ENCODE data around the gene KRT3. TPM values are rescaled to one million over a fixed set of nuclear protein-coding genes. Genes with fewer than 3 reads are reported as not detected.

Gene KRT3
- total and polyA plus RNA-seq, 9 of the 15 experiments (the other 6 are each of a cell fraction or from before 2014, with no cell fraction given) = not detected

DNA sequence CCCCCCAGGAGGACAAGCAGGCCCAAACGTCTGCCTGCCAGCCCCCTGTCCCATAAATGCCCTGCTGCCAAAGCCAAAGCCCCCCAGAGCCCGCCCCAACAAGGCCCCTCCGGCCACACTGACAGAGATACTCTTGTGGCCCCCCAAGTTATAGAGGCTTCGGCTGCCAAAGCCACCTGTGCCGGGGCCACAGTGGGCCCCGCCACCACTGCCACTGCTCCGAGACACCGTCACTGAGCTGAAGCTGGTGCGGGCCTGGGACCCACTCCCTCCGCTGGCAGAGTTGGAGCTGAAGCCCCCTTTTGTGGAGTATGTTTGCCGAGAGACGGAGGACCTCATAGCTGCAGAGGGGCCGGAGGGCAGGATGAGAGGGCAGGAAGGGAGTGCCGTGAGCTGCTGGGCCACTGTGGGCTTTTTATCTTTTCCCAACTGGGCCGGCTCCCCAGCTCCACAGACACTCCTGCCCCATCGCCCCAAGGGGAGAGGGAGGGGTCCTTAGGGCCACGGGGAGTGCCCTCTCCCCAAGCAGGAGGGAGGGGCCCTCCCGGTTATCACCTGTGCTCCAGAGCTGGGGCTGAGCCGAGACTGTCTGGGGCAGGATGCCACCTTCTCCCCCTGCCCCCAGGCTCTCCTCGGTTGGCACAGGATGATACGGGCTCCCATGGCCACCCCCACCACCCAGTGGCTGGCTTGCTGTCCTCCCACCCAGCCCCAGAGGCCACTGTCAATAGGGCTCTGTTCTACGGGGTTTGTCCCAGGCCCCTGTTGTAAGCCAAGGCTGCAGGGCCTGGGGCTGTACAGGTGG lies 38.2 kb upstream of the KRT3 start, which contains the start of gene KRT79:
TSS of gene KRT79 (minus strand) at position 390 of the 805 bp plus-strand sequence. CDS start at position 339, 51 bp downstream.
- intact Hi-C loops (cut with micrococcal nuclease) = no loop called here
- no peak for FAIRE-seq
- CTCF ChIA-PET (ENCODE audit: low intra/inter-chr PET ratio) = no interaction called here

More for the DNA sequence above, 38.2 kb upstream of the KRT3 start, which contains the start of gene KRT79:
- DNase-seq (ENCODE audit: extremely low read depth in 1 of 4, low spot score in 3 of 4) (no peak), ATAC-seq (no peak)
- Histone ChIP-seq H3K4me1 (replicated peaks in 1 of 2; ENCODE audit: control insufficient read depth in 2 of 2, insufficient read depth in 2 of 2, low read length in 2 of 2) (peaks cover 13% of the 10 kb centered on the region in 2 experiments; a peak in 3 of 5 replicates), H3K4me3 (no peak within 1 kb of the TSS), H3K36me3 (ENCODE audit: control insufficient read depth, insufficient read depth, low read length) (no peaks in the 10 kb centered on the region), H3K9me3 (replicated peaks; ENCODE audit: control insufficient read depth, insufficient read depth, low read depth, low read length) (no peaks in the 10 kb centered on the region), H3K4me2 (ENCODE audit: insufficient read depth, low read length) (no peak within 1 kb of the TSS), H4K20me1 (replicated peaks; ENCODE audit: control insufficient read depth, insufficient read depth, low read length) (0 out of 2 replicates have a peak, but pooled peaks cover 13% of the 10 kb centered on the region), H3K27me3 (ENCODE audit: control insufficient read depth in 2 of 2, insufficient read depth in 2 of 2, low read length in 2 of 2) (peaks cover 21 to 59% of the 10 kb centered on the region in 2 experiments), H3K9ac (ENCODE audit: insufficient read depth in 1 of 2, low read depth in 2 of 2, low read length in 2 of 2) (no peak within 1 kb of the TSS), H3K9me1 (ENCODE audit: control insufficient read depth, insufficient read depth, low read length) (no peaks in the 10 kb centered on the region), H3K27ac (ENCODE audit: extremely low read depth, low read depth, low read length) (no peak within 1 kb of the TSS), H2AFZ (ENCODE audit: low read depth, low read length) (no peak within 1 kb of the TSS), H3K79me2 (ENCODE audit: control insufficient read depth, insufficient read depth, low read length) (no peaks in the 10 kb centered on the region)
- POLR2A ChIA-PET = interaction anchor here (0.8 kb wide), 1 partner anchor 46 kb away, joined by 4 read pairs; no protein-coding TSS in a partner anchor
- TF ChIP-seq, protein P1, sequence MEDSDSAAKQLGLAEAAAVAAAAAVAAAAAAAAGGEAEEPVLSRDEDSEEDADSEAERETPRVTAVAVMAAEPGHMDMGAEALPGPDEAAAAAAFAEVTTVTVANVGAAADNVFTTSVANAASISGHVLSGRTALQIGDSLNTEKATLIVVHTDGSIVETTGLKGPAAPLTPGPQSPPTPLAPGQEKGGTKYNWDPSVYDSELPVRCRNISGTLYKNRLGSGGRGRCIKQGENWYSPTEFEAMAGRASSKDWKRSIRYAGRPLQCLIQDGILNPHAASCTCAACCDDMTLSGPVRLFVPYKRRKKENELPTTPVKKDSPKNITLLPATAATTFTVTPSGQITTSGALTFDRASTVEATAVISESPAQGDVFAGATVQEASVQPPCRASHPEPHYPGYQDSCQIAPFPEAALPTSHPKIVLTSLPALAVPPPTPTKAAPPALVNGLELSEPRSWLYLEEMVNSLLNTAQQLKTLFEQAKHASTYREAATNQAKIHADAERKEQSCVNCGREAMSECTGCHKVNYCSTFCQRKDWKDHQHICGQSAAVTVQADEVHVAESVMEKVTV (CRISPR knock-in tag; IDR thresholded peaks at IDR 0.05) = no peak
- no peak for TF ChIP-seq BCOR (IDR thresholded peaks at IDR 0.05)
- no peak for TF ChIP-seq CCNT2 (IDR thresholded peaks at IDR 0.05; ENCODE audit: borderline replicate concordance, extremely low read depth, insufficient read length, low read depth, low read length)
- no peak for TF ChIP-seq NR2F6 (CRISPR knock-in tag; IDR thresholded peaks at IDR 0.05)
- TF ChIP-seq, protein P2, sequence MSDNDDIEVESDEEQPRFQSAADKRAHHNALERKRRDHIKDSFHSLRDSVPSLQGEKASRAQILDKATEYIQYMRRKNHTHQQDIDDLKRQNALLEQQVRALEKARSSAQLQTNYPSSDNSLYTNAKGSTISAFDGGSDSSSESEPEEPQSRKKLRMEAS (CRISPR knock-in tag; IDR thresholded peaks at IDR 0.05) = no peak
- TF ChIP-seq, protein P3, sequence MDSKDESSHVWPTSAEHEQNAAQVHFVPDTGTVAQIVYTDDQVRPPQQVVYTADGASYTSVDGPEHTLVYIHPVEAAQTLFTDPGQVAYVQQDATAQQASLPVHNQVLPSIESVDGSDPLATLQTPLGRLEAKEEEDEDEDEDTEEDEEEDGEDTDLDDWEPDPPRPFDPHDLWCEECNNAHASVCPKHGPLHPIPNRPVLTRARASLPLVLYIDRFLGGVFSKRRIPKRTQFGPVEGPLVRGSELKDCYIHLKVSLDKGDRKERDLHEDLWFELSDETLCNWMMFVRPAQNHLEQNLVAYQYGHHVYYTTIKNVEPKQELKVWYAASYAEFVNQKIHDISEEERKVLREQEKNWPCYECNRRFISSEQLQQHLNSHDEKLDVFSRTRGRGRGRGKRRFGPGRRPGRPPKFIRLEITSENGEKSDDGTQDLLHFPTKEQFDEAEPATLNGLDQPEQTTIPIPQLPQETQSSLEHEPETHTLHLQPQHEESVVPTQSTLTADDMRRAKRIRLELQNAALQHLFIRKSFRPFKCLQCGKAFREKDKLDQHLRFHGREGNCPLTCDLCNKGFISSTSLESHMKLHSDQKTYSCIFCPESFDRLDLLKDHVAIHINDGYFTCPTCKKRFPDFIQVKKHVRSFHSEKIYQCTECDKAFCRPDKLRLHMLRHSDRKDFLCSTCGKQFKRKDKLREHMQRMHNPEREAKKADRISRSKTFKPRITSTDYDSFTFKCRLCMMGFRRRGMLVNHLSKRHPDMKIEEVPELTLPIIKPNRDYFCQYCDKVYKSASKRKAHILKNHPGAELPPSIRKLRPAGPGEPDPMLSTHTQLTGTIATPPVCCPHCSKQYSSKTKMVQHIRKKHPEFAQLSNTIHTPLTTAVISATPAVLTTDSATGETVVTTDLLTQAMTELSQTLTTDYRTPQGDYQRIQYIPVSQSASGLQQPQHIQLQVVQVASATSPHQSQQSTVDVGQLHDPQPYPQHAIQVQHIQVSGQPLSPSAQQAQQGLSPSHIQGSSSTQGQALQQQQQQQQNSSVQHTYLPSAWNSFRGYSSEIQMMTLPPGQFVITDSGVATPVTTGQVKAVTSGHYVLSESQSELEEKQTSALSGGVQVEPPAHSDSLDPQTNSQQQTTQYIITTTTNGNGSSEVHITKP (IDR thresholded peaks at IDR 0.05; ENCODE audit: partially characterized antibody) = no peak
- no peak for TF ChIP-seq NCOA6 (IDR thresholded peaks at IDR 0.05)
- TF ChIP-seq, protein P4, sequence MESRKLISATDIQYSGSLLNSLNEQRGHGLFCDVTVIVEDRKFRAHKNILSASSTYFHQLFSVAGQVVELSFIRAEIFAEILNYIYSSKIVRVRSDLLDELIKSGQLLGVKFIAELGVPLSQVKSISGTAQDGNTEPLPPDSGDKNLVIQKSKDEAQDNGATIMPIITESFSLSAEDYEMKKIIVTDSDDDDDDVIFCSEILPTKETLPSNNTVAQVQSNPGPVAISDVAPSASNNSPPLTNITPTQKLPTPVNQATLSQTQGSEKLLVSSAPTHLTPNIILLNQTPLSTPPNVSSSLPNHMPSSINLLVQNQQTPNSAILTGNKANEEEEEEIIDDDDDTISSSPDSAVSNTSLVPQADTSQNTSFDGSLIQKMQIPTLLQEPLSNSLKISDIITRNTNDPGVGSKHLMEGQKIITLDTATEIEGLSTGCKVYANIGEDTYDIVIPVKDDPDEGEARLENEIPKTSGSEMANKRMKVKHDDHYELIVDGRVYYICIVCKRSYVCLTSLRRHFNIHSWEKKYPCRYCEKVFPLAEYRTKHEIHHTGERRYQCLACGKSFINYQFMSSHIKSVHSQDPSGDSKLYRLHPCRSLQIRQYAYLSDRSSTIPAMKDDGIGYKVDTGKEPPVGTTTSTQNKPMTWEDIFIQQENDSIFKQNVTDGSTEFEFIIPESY (CRISPR knock-in tag; IDR thresholded peaks at IDR 0.05) = no peak
- no peak for TF ChIP-seq ZNF143 (CRISPR knock-in tag; IDR thresholded peaks at IDR 0.05)
- TF ChIP-seq, protein P5, sequence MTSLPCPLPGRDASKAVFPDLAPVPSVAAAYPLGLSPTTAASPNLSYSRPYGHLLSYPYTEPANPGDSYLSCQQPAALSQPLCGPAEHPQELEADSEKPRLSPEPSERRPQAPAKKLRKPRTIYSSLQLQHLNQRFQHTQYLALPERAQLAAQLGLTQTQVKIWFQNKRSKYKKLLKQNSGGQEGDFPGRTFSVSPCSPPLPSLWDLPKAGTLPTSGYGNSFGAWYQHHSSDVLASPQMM (CRISPR knock-in tag; IDR thresholded peaks at IDR 0.05) = no peak
- TF ChIP-seq GTF2E2 (tag; IDR thresholded peaks at IDR 0.05) = no peak
- no peak for TF ChIP-seq RBM39 (optimal IDR thresholded peaks at IDR 0.05; ENCODE audit: low read depth, low read length)
- WGBS (ENCODE audit: insufficient coverage, low coverage, missing lambda C conversion rate) = 14% methylated on average over 14 of the region's 22 CpGs
- no TSS peak for BruUV-seq (replicated peaks)
- in situ Hi-C loops (cut with MboI) = no loop called here
